Measurements from ENCODE around the gene NT5E.

NT5E gene

DNA sequence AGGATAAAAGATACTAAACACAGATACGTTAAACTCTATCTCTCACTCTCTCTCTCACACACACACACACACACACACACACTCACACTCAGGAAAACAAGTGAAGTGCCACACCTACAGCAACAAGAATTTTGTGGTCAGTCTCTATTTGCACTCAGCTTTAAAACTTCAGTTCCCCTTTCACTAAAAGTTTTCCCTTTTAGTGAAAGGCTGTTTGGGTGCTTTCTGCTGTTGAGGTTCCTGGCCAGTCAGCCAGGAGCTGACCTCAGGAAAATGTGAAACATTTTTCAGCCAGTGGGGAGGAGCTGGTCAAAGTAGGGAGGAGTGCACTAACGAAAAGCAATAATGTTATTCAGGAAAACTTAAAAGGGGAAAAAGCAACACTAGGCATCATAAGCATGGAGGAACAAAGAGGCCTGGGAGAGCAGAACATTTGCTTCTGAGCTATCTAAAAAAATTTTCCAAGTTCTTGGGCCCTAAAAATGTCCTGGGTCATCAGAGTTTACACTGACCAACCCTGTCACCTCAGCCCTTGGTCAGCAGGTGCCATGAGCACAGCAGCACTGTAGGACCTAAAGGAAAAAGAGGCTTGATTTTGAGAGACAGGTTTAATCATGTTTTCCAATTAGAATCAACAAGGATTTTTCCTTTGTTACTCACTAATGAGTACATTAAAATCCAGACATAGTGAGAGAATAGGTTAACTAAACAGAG is 30.7 kb upstream of the NT5E start:
- Histone ChIP-seq H3K27ac (peak overlapping the region in 5 of 21 experiments; percentile 3 to 20 (median 8)), H3K4me3 (no peak overlapping the region)

- Histone ChIP-seq H3K27ac (peak overlapping the region in 1 of 21 experiments; percentile 12), H3K4me3 (no peak overlapping the region)
Observed at GRCh38 chr6:85420551-85420950, 29.3 kb upstream of the NT5E start.

DNA sequence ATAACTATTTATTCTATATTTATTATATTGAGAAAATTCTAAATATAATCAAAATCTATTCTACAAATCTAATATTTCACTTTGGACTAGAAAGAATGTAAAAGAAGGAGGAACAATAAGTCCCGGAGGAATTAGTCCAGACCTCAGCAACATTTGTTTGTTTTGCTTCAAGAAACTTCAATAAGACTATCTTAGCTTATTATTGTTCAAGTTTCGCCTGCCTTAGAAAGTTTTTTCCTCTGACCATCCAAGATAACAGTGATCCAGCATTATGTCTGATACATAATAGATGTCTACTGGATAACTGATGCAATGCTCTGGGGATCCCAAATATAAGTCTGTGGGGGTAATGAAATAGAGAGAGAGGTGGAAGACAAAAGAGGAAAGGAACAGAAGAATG is 28.7 kb upstream of the NT5E start:
- H3K27ac ChIP-seq, result no peak overlapping the region
- H3K4me3 ChIP-seq, result no peak overlapping the region

DNA sequence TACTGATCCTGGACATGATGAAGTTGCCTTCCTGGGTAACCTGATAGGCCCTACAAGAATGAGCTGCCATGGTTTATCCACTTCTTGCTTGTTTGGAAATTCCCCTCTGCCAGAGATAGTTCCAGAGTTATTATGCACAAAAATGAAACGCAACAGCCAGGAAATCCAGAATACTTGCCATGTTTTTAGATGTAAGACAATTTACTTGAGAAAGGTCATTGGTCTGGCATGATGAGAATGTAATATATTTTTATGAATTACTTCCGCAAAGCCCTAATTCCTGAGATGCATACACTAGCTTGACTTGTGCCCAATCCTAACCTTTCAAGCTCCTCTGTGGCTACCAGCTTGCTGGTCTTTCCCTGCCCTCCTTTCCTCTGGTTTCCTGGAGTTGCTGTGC is 27.9 kb upstream of the NT5E start:
- Histone ChIP-seq H3K27ac (peak overlapping the region in 2 of 21 experiments; percentile 25 to 31), H3K4me3 (no peak overlapping the region)

DNA sequence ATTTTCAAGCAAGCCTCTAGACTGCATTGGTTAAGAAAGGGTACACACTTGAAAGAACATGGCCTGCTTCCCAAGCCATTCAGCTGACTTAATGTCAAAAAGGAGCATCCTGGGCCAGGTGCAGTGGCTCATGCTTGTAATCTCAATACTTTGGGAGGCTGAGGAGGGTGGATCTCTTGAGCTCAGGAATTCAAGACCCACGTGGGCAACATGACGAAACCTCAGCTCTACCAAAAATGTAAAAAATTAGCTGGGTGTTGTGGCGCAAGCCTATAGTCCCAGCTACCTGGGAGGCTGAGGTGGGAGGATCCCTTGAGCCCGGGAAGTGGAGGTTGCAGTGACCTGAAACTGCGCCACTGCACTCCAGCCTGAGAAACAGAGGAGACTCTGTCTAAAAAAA is 26.9 kb upstream of the NT5E start:
- no peak overlapping the region for H3K4me3 ChIP-seq
- H3K27ac ChIP-seq, result no peak overlapping the region

DNA sequence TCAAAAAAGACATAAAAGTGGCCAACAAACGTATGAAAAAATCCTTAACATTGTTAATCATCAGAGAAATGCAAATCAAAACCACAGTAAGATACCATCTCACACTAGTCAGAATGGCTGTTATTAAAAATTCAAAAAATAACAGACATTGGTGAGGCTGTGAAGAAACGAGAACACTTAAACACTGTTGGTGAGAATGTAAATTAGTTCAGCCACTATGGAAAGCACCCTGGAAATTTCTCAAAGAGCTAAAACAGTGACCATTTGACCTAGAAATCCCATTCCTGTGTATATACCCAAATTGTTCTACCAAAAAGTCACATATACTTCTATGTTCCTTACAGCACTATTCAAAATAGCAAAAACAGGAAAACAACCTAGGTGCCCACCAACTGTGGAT is 24.9 kb upstream of the NT5E start:
- no peak overlapping the region for H3K4me3 ChIP-seq
- H3K27ac ChIP-seq, result no peak overlapping the region

GRCh38 chr6:85425997-85426396 is 23.9 kb upstream of the NT5E start:
- Histone ChIP-seq H3K4me3 (no peak overlapping the region), H3K27ac (no peak overlapping the region)

GRCh38 chr6:85428486-85428885 is 21.4 kb upstream of the NT5E start:
- Histone ChIP-seq H3K4me3 (no peak overlapping the region), H3K27ac (no peak overlapping the region)

GRCh38 chr6:85429346-85429745 is 20.5 kb upstream of the NT5E start:
- Histone ChIP-seq H3K27ac (no peak overlapping the region), H3K4me3 (no peak overlapping the region)

GRCh38 chr6:85431271-85431670 is 18.6 kb upstream of the NT5E start:
- Histone ChIP-seq H3K4me3 (no peak overlapping the region), H3K27ac (no peak overlapping the region)

GRCh38 chr6:85432554-85432953 is 17.3 kb upstream of the NT5E start:
- Histone ChIP-seq H3K27ac (no peak overlapping the region), H3K4me3 (no peak overlapping the region)

DNA sequence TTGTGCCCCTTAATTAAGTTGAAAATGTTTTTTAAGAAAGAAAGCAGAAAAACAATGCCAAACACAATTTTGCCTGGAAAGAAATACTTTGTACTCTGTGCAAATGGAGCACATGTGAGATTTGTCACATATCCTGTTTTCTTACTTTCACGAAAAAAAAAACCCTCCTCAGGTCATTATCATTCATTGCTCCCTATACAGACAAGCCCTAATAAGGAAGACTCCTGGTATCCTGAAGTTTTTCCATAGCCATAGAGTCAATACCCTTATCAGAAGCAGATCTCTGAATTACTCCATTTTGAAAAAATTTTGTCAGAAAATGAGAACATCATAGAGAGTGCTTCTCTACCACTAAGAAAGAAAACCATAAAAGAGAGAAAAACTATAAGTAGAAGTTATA is 14.0 kb upstream of the NT5E start:
- peak overlapping the region in 7 of 21 experiments; percentile 1 to 54 (median 33) for H3K27ac ChIP-seq
- no peak overlapping the region for H3K4me3 ChIP-seq

GRCh38 chr6:85436411-85436810 is 13.5 kb upstream of the NT5E start:
- H3K27ac ChIP-seq, result peak overlapping the region in 5 of 21 experiments; percentile 1 to 54 (median 24)
- H3K4me3 ChIP-seq, result no peak overlapping the region

- H3K27ac ChIP-seq, result peak overlapping the region in 2 of 21 experiments; percentile 6 to 24
- H3K4me3 ChIP-seq, result no peak overlapping the region
Observed at GRCh38 chr6:85436939-85437495, 12.9 kb upstream of the NT5E start.

DNA sequence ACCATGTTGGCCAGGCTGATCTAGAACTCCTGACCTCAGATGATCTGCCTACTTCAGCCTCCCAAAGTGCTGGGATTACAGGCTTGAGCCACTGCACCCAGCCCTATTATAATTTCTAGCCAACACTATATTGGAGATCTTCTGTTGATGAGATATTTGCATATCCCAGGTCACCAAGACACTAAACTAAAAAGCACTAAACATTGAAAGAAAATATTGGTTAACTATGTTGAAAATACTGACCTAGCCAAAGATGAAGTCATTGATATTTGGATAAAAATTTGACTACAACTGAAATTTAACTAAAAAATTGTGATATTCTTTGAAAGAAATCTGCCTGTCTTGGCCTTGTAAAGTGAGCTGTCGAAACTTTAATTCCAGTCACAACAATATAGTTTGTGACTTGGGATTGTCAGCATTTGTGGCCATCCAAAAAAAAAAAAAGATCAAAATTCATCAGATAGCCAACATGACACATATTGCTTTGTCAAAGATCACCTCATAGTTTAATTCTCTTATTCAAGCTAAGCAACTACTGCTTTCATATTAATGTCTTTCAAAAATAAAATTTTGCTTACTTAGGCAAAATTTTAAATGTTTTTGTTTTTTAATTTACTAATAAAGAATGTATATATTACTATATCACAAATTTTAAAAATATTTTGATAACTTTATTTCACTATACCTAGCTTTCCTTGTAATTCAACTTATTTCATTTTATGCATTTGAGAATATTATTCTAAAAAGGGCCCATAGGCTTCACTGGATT is 6.3 kb upstream of the NT5E start:
- H3K27ac ChIP-seq, result peak overlapping the region in 1 of 21 experiments; percentile 29
- no peak overlapping the region for H3K4me3 ChIP-seq

GRCh38 chr6:85449388-85449817 is 480 bp upstream of the NT5E start:
- peak overlapping the region; percentile 26 to 87 (median 81) for H3K27ac ChIP-seq
- peak overlapping the region; percentile 40 to 61 (median 46) for H3K4me3 ChIP-seq

DNA sequence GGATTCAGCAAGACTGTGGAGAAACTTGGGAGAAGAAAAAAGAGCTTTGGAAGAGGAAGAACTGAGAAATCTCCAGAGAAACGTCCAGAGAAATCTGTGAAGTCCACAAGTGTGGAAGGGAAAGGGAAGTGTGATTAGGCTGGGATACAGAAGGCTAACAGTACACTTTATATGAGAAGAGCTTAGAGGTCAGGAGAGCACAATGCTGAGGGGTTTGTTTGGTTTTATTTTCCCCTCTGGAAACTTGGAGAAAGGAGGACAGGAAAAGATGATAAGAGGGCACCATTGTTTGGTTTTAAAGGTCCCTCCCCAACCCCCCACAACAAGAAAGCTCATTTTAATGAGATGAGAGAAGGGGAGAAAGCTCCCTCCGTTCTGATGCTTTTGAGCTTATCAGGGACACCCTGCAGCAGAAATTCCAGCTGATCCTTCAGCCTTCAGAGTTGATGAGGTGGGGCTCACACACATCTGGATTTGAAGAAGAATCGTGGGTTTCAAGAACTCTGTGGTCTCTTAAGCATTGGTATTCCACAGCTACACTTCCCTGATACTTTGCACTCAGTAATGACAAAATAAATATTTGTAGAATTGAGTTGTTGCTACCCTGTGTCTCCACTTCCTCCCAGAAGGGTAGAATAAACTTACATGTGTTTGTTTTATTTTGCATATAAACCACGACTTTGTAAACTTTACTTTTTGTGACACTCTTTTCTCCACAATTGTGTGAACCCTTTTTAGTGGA is 1.9 kb downstream of the NT5E start:
- Histone ChIP-seq H3K27ac (peak overlapping the region in 13 of 21 experiments; percentile 5 to 87 (median 85)), H3K4me3 (peak overlapping the region in 5 of 7 experiments; percentile 40 to 61 (median 53))

- Histone ChIP-seq H3K4me3 (peak overlapping the region in 2 of 7 experiments; percentile 6 to 40), H3K27ac (peak overlapping the region in 6 of 21 experiments; percentile 16 to 87 (median 44))
Observed at GRCh38 chr6:85452441-85452881, 2.6 kb downstream of the NT5E start.

DNA sequence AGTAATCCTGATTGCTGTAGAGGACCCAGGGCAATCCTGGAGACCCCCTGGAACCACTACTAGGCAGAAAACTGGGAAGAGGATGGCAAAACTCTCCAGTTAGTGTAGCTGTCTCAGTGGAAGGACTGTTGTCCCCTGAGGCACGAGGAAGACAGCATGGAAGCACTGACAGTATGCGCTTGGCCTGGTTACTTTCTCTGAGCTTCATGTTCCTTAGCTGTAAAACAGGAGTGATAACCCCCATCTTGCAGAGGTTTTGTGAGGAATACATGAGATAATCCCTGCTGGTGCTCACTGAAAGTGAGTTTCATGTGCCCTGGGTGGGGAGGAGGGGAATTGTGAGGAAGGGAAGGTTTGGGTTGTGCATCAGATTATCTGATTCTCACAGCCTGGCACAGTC is 3.2 kb downstream of the NT5E start:
- no peak overlapping the region for H3K4me3 ChIP-seq

GRCh38 chr6:85453490-85453889 is 3.6 kb downstream of the NT5E start:
- Histone ChIP-seq H3K27ac (peak overlapping the region in 6 of 21 experiments; percentile 7 to 61 (median 25)), H3K4me3 (no peak overlapping the region)

More for the DNA sequence above, 3.2 kb downstream of the NT5E start:
- peak overlapping the region in 6 of 21 experiments; percentile 16 to 61 (median 27) for H3K27ac ChIP-seq
